Subcutaneous adipose tissue (tissue), 4 donors: ENCODE results near the gene CHERP. TPM values are rescaled to one million over a fixed set of nuclear protein-coding genes. Genes with fewer than 3 reads are reported as not detected.

Source experiments
- CTCF ChIP-seq: fragments of 450-650 bp; IDR thresholded peaks from one replicate; pipeline ENCODE4 v1.5.1; 2016; ENCODE audit warnings: low read depth, mild to moderate bottlenecking, control low read depth, antibody characterized with exemption, moderate library complexity
- total RNA-seq, 4 donors: library from RNA; depleted of rRNA; stranded (reverse); fragments of >200 nt; gene quantifications; one replicate each; pipeline ENCODE4 v1.1.0, GENCODE V29; 2016

Gene CHERP
- total RNA-seq, 4 donors from 2014 or later, result 6.4 to 12.2 (median 10.5) TPM

GRCh38 chr19:16527334-16527935, 14.8 kb downstream of the CHERP start:
- no peak for TF ChIP-seq CTCF

- no peak for TF ChIP-seq CTCF
Observed at GRCh38 chr19:16525751-16526481, 16.3 kb downstream of the CHERP start.

GRCh38 chr19:16524991-16525734, 17.1 kb downstream of the CHERP start:
- no peak for TF ChIP-seq CTCF

GRCh38 chr19:16522559-16523377, 19.5 kb downstream of the CHERP start:
- TF ChIP-seq CTCF, result no peak

- no peak for TF ChIP-seq CTCF
Observed at GRCh38 chr19:16521715-16522289, 20.4 kb downstream of the CHERP start.

GRCh38 chr19:16520986-16521624, 21.1 kb downstream of the CHERP start:
- no peak for TF ChIP-seq CTCF
